Iris pigment epithelial cell (primary cell): Measurements from ENCODE around the gene TATDN2.
A peak's percentile ranks its signal among the peaks of the same experiment; 100 is the strongest.
"Not testable (repeated sequence)": the region's sequence is repeated elsewhere in the genome, so short reads cannot be mapped to it uniquely, and the experiment has no call there.

ENCODE experiments used
- DNase-seq: peaks from one replicate; pipeline ENCODE4 v3.0.0-alpha.2; 2011; ENCODE audit warnings: low read depth

TATDN2 gene

DNA sequence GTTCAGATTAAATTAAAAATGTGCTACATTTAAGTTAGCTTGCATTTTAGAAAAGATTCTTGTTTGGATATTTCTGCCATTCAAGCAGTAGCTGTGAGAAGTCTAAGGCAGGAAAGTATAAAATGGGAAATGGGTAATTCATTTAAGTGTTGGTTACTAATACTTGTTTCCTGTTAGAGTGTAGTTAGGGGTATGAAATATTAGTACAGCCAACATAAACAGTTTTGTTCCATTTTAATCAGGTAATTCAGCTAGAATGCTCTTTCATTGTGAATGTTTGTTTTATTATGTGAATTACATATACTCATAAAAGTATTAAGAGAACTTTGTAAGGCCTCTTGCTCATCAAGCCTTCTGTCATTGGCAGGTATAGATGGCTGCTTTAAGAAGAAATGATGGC lies 19.9 kb downstream of the TATDN2 start:
- DNase-seq = no peak

DNA sequence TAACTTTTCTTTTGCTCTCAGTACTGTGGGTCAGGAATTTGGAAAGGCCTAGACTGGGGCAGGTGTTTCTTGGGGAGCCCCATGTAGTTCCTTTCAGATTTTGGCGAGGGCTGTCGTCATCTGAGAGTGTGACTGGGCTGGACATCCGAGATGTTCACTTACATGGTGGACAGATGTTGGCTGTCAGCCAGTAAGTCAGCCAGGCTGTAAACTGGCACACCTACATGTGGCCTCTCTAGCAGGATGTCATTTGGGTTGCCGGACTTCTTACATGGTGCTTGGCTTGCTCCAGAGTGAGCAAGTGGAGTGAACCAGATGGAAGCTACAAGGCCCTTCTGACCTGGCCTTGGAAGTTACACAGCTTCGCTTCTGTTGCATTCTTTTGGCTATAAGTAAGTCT lies 20.7 kb downstream of the TATDN2 start:
- no peak for DNase-seq

DNA sequence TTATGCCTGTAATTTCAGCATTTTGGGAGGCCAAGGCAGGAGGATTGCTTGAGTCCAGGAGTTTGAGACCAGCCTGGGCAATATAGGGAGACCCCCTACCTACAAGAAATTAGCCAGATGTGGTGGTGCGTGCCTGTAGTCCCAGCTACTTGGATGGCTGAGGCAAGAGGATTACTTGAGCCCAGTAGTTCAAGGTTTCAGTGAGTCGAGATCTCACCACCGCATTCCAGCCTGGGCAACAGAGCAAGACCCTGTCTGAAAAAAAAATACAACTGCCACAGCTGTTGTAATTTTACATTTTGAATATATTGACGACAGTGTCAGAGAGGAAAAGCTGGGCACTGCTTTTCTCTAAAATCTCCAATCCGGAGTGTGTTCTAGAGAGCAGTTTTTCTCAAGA lies 21.2 kb downstream of the TATDN2 start:
- no peak for DNase-seq

DNA sequence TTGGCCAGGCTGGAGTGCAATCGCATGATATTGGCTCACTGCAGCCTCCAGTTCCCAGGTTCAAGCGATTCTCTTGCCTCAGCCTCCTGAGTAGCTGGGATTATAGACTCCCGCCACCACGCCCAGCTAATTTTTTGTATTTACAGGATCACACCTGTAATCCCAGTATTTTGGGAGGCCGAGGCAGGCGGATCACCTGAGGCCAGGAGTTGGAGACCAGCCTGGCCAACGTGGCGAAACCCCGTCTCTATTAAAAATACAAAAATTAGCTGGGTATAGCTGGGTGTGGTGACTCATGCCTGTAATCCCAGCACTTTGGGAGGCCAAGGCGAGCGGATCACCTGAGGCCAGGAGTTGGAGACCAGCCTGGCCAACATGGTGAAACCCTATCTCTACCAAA lies 24.2 kb downstream of the TATDN2 start:
- not testable (repeated sequence) for DNase-seq

DNA sequence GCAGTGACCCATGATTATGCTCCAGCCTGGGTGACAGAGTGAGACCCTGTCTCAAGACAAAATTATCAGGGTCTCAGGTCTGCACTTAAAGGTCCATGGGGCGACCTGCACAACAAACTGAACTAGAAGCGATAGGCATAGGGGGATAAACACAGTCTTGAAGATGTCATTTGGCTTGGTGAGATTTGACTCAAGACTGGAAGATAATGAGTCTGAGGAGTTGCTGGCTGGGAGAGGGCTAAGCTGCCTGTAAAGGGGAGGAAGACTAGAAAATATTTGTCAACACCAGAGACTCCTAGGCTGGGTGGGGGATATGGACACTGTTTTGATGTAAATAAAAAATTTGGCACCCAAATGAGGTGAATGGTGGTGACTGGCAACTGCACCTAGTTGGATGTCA lies 24.7 kb downstream of the TATDN2 start:
- DNase-seq = no peak

DNA sequence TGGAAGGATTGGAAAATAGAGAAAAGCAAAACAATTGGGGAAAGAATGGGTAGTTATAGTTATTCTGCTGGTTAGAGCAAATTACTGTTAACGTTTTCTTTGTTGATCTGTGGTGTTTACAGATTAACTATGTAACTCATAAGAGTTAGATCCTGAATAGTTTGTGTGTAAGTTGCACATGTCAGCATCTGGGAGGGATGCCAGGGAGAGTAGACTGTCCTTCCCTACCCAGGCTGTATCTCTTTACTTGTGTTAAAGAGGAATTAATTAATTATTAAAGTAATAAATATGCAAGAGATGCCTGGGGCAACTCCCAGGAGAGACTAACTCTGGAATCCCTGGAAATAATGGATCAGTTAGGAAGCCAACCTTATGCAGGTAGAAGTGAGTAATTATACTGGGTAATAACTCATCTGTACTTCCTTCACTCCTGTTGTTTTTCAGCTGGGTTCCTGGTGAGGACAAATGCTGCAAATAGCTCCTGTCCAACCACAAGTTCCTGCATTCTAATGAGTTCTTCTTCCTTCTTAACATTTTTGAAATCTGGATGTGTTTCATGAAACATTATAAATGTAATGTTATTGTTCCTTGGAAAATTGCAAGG lies 25.5 kb downstream of the TATDN2 start:
- DNase-seq = peak; percentile 55

DNA sequence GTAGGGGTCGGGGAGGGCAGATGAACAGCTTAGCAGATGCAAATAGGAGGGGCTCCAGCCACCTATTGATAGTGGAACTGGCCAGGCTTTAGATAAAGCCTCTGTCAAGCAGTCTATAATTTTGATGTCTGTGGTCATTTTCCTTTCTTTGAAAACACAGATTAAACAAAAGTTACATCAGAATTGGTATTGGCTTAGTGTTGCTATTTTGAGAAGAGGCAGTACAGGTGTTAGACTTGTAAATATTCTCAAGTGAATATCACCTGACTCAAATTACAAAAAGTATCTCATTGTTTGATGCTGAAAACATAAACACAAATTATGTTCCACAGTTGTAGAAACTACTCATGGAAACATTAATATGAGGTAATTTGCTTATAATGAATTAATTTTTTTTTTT lies 26.3 kb downstream of the TATDN2 start:
- DNase-seq = no peak

DNA sequence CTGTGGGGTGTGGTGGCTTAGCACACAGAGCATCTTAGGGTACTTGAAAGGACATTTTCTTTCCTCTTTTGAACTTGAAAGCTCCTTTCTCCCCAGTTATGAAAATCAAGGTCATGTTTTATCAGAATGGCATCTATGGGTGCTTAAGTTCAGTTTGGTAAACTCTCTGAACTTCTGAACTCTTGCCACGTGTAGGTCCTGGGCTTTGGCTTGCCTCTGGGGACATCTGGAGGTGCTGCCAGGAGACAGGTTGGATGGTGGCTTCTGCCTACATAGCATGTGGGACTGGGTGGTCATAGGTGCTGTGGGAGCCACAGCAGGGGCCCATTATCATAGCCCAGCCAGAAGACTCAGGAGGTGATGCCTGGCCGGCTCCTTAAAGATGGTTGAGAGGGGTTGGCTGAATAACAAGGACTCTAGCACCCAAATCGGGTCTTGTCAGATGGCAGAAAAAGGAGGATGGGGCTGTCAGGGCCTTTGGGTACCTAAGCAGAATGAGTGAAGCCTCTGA lies 28.9 kb downstream of the TATDN2 start:
- no peak for DNase-seq

DNA sequence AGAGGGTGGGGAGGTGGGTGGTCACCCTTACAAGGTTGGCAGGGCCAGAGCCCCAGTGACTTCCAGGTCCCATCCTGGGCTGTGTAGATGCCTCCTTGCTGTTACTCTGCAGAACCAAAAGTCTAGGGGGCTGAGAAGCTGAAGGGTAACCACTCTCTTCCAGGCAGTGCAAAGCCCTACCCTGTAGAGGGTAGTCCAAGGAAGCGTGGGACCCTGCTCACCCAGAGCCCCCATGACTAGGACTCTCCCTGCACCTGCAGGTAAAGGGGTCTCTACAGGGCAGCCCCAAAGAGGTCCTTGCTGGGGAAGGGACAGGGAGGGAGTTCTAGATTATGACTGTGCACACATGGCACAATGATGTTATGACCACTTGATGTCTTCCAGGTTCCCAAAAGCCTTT lies 30.2 kb downstream of the TATDN2 start:
- DNase-seq = no peak

DNA sequence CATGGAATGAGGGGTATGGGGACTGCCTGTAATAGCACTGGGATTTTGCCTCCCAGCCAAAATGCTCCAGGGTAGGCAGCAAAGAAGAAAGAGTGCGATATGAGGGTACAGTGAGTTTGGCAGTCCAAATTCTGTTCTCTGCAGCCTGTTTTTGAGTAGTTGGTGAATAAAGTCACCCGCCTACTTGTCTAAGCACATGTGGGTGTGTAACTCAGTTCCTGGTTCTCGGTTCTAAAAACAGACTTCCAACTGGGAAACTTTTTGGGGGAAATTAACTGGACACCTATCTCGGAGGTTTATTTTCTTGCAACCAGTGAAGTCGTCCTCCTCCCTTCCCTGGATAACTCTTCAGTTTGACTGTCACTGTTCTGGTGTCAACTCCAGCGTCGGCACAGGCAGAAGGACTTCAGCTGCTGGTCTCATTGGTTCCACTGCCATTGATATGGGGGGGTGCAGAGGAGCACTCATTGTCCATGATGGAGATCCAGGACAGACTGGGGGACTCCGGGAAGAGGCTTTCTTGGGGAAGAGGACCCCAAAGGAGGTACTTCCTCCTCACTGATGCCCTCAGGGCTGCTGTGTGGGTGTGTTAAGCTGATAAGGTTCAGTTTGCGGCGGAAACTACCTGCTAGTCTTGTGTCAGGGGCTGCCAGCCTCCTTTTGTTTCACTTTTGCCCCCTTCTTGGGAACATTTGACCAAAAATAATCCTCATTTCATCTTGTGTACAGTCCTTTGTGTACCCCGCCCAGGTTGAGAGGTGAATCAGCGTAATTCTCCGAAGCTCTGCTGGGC lies 31.3 kb downstream of the TATDN2 start:
- DNase-seq = no peak

DNA sequence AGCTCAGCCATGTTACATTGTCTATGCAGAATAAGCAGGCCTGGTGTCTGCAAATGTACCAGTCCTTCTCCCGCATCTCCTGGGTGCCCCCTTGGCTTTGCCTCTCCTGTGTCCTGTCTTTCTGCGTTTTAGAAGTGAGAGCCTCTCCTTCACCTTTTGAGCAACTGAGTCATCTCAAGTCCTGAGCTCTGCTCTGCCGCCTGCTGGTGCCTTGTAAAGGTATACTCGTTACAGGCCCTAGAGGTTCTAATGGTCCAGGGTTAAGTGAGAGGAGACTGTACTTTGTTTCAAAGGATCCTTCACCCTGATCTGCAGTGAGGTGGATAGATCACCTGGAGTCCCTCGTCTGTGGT lies 31.9 kb downstream of the TATDN2 start:
- no peak for DNase-seq

DNA sequence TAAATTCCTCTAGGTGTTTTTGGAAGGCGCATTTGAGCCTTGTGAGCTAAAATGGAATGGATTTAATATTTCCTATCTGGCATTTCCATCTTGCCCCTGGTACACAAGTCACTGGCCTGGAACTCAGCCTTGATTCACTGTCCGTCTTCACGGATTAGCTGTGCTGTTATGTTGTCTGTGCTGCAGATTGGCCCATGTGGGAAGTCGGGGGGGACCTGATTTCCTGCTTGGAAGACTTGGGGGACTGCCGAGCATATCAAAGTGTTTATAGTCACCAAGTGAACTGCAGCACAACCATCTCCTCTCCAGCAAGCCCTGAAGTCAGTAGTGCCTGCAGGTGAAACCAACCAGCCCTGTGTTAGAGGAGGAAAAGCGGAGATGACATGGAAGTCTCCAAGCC lies 32.3 kb downstream of the TATDN2 start:
- no peak for DNase-seq

DNA sequence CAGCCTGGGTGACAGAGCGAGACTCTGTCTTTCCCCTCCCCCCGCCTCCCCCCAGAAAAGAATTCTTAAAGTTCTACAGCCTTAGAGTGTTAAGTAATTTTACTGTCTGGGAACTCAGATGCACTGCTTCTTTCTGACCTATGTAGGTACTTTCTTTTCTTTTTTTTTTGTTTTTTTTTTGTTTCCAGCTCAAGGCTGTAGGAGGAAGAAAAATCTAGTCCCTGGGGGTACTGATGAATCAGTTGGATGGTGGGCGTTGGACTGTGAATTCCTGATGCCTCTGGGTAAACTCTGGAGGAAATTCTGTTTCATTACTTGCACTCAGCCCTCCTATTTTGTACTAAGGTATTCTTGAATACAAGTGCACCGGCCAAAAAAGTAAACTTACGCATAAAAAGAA lies 33.7 kb downstream of the TATDN2 start:
- DNase-seq = no peak

DNA sequence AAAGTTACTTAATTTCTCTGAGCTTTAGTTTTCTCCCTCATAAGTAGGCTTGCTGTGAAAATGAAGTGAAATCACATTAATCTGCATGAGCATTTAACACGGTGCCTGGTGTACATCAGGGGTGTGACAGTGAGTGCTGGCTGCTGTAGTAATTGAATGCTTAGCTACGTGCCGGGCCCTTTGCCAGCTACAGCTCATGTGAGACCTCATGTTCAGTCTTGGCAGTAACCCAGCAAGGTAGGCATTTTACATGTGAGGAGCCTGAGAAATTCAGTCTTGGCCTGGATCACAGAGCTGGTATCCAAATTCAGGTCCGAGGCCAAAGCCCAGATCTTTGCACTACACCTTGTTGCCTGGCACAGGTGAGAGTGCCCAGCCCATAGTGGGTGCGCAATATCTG lies 35.4 kb downstream of the TATDN2 start:
- no peak for DNase-seq

DNA sequence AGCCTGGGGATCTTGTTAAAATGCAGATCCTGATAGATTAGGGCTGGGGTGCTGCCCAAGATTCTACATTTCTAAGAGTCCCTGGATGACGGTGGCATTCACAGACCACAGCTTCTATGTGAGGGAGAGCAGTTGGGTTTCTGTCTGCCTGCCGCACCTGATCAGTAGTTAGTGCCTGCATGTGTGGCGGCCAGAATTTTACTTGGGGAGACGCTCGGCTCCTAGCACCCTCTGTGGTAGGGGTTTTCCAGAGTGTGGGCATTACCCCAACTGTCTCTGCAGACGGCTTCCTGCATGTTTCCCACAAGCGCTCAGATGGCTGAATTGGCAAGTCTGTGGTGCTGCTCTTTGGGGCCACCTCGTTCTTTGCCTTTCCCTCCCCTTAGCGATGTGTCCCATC lies 36.2 kb downstream of the TATDN2 start:
- no peak for DNase-seq

DNA sequence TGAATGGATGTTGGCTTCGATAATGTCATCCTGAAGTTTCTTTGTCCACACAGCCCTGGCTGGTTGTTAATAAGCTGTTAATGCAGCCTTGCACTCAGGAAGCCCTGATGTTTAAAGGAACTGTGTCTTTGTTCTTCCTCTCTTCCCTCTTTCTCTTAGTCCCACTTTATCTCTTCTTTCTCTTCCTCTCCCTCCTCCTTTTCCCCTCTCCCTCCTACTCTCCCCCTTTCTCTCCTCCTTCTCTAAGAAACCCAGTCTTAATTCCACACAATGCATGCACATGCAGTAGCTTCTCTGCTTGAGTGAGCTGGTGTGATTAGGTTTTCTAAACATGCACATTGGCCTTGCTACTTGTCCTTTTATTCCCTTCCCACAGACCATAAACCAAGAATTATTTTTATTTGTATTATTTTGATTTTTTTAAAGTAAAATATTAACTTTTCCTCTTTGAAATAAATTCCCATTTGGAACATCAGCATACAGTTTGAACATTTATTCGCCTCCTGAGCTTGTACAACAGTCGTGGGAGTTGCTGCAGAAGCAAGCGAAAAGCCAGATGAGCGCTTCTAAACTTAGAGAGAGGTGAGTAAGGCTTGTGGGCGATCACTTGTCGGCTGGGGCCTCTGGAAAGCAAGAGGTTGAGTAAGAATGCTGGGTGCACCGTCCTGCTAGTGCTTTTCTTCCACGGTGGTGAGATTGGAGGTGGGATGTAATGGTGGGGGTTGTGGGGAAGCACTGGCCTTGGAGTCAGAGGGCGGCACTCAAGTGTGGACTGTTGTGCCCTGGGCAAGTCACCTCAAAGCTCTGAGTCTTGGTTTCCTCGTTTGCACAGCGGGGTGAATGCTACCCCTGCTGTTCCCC lies 37.2 kb downstream of the TATDN2 start:
- DNase-seq = no peak

DNA sequence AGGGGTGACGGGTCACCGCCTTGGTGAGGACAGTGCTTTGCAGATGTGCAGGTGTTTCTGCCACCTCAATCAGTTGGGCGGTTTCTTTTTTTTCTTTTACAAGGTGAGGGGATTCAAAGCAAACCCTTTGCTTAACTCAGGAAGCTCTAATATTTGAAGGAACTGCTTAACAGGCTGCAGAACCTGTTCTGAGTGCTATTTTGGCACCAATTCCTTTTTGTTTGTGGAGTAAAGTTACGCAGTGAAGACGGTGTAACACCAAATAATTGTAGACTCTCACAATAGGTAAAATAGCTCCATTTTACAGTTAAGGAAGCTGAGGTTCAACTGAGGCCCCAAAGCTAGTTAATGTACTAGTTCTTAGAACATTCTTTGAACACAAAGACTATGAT lies 37.9 kb downstream of the TATDN2 start:
- no peak for DNase-seq

DNA sequence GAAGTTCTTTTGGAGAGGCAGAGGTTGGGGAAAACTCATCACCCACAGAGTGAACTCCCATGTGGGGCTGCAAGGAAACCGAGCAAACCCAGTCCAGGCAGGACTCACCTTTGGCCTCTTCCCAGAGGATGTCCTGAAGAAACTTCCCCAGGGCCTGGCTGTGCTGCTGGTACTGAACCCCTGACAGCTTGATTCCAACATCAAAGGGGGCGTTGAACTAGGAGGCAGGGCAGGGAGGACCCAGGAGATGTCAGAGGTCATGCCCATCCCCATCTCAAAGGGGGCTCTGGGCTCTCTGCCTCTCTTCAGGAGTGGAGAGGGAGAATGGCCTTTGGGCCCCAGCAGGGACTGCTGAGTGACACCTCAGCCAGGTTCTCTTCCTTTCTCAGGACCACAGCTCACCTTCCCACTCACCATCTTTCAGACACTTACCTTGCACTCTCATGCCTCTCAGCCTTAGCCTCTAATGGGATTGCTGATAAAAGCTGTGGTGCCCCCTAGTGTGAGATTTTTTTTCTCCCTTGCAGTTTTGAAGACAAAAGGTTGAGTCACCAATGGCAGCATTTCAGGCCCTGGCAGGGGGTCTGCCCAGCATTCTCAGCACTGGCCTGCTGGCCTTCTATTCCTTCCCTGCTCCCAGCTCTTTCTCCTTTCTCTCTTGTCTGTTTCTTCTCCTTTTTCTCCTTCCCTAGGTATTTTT lies 38.5 kb downstream of the TATDN2 start:
- peak; percentile 76 for DNase-seq

DNA sequence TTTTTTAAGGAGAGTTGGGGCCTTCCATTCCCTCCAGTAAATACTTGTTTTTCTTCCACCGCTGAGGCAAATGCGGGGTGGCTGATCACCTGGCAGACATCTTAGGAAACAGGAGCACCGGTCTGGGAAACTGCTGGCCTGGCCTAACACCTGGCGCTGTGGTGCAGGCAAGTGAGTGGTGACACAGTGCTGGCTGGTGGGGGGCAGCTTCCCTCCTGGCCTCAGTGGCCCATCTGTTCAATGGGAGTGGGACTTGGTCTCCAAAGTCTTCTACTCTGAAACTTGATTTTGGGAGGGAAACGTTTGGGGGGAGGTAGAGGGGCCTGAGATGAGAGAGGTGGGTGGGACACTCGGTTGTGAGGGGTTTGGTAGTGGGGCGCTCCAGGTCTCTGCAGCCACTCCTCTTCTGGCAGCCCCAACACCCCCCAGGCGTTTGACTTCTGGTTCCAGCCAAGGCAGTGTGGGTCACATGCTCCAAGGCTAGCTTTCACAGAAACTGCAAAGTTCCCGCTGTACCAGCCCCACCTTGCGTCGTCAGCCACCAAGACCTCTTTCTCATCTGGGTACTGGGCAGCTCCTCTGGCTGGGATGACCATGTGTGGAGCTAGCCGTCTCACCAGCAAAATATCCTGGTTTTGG lies 39.8 kb downstream of the TATDN2 start:
- DNase-seq = no peak

DNA sequence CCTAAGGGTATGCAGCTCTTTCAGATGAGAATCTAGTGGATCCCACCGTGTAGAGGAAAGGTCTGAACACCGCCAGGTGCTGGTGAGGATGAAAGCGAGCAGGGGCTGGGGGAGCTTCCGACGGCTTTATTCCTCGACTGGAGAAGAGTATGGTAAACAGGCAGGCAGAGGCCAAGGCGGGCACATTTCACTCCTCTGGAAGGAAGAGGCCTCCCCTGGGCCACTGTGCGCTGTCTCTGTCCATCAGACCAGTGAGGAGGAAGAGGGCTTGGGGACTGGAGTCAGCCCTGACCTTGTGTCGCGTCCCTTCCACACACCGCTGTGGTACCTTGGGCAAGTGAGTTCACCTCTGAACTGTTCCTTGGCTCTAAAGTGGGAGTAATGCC lies 40.3 kb downstream of the TATDN2 start:
- DNase-seq = no peak

DNA sequence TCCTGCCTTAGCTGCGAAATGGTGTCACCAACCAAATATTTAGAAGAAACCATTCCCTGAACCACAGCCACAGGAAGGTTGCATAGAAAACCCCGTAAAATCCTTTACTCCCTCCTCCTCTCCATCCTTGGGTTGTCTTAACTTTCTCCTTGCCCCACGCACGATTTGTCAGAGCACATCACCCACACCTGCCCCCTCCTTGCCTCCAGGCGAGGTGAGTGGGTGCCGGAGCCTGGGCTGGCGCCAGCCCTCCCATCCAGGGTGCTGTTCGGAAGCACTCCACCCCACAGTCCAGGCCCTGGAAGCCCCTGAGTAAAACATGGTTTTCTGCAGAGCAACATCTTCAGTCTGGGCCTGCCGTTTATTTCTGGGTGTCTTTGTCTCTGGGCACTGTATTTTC lies 40.8 kb downstream of the TATDN2 start:
- no peak for DNase-seq

DNA sequence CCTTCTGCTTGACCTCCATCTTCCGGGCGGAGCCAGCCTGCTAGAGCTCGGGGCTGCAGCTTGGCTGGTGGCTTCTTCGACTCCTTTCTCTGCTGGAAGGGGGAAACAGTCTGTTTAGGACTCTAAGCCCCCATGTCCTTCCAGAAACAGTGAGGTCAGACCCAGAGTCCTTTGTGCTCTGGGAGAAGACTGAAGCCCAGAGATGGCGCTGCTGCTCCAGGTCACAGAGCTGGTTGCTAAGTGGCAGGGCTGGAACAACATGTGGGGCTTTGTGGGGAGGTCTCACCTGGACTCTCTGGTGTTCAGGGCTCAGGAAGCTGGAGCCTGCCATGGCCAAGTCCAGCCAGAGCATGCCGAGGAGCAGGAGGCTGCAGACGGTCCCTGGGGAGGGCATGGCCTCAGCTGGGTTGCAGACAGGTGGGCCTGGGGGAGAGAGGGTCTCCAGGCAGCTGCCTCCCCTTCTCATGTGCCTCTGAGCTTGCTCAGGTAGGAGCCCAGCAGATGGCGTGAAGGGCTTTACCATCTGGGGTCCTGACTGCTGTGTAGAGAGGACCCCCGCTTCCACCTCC lies 41.6 kb downstream of the TATDN2 start:
- no peak for DNase-seq
